Fibroblast of lung (primary cell): ENCODE data around the gene SLC6A5. TPM values are rescaled to one million over a fixed set of nuclear protein-coding genes. Genes with fewer than 3 reads are reported as not detected.
A peak's percentile ranks its signal among the peaks of the same experiment; 100 is the strongest.

Source experiments
- DNase-seq, 2 donors: peaks; one replicate each; pipeline versions ENCODE4 v3.0.0 to v3.0.0-alpha.2; 2010; ENCODE audit warnings: low read depth in 2 of 2
- H2AFZ ChIP-seq: 2 replicates; pipeline ENCODE4 v1.5.1; 2012; ENCODE audit warnings: low read length, control low read depth, inconsistent platforms
- H3K27ac ChIP-seq: 2 replicates; pipeline ENCODE4 v1.5.1; 2011; ENCODE audit warnings: low read length, control low read depth; ENCODE audit not compliant: insufficient read depth
- H3K27me3 ChIP-seq: 2 replicates; pipeline ENCODE4 v1.5.1; 2011; ENCODE audit warnings: mild to moderate bottlenecking, low read length; ENCODE audit not compliant: control insufficient read depth, insufficient read depth
- H3K36me3 ChIP-seq: 2 replicates; pipeline ENCODE4 v1.5.1; 2011; ENCODE audit warnings: low read length; ENCODE audit not compliant: control insufficient read depth, insufficient read depth
- H3K4me1 ChIP-seq: 2 replicates; pipeline ENCODE4 v1.5.1; 2011; ENCODE audit warnings: low read length; ENCODE audit not compliant: control insufficient read depth, insufficient read depth; ENCODE audit errors: extremely low read depth
- H3K4me2 ChIP-seq: 2 replicates; pipeline ENCODE4 v1.5.1; 2011; ENCODE audit warnings: low read length, control low read depth; ENCODE audit not compliant: insufficient read depth; ENCODE audit errors: extremely low read depth
- H3K4me3 ChIP-seq, 4 experiments: fragments of 200-600 bp in 1 of 4; sonication (generic) in 1 of 4; replicated peaks in 1 of 4; 2 replicates each; pipeline ENCODE4 v1.5.1; 2011 to 2016; ENCODE audit warnings: low read length in 4 of 4, low read depth in 3 of 4, mild to moderate bottlenecking in 3 of 4, control low read depth in 2 of 4, inconsistent platforms in 1 of 4, mixed read lengths in 1 of 4; ENCODE audit not compliant: insufficient read depth in 1 of 4; ENCODE audit errors: control extremely low read depth in 1 of 4
- H3K79me2 ChIP-seq: 2 replicates; pipeline ENCODE4 v1.5.1; 2012; ENCODE audit warnings: mild to moderate bottlenecking, low read length, inconsistent platforms; ENCODE audit not compliant: control insufficient read depth, insufficient read depth
- H3K9ac ChIP-seq: 2 replicates; pipeline ENCODE4 v1.5.1; 2011; ENCODE audit warnings: mild to moderate bottlenecking, low read length, control low read depth; ENCODE audit not compliant: insufficient read depth
- H3K9me3 ChIP-seq: 2 replicates; pipeline ENCODE4 v1.5.1; 2012; ENCODE audit warnings: low read depth, low read length; ENCODE audit not compliant: control insufficient read depth, insufficient read depth
- H4K20me1 ChIP-seq: 2 replicates; pipeline ENCODE4 v1.5.1; 2011; ENCODE audit warnings: low read length; ENCODE audit not compliant: control insufficient read depth, insufficient read depth; ENCODE audit errors: extremely low read depth
- CTCF ChIP-seq, 2 donors: IDR thresholded peaks in 1 of 2; conservative IDR thresholded peaks in 1 of 2; 1 replicate in 1 of 2; 2 replicates in 1 of 2; pipeline ENCODE4 v1.5.1; 2011 to 2012; ENCODE audit warnings: low read length in 2 of 2, control low read depth in 1 of 2, inconsistent platforms in 1 of 2, low read depth in 1 of 2, mild to moderate bottlenecking in 1 of 2
- EZH2 ChIP-seq: IDR thresholded peaks from 2 replicates; pipeline ENCODE4 v1.5.1; 2012; ENCODE audit warnings: low read length, control low read depth, mild to moderate bottlenecking; ENCODE audit errors: missing control alignments
- polyA plus RNA-seq, 2 donors: library from polyadenylated mRNA; depleted of rRNA in 1 of 2; stranded (reverse) in 1 of 2; unstranded in 1 of 2; fragments of >200 nt; gene quantifications; 2 replicates each; pipeline ENCODE4 v1.2.1, GENCODE V29; 2011 to 2012; ENCODE audit warnings: missing spikeins in 1 of 2
- total RNA-seq: library from RNA; depleted of rRNA; stranded (reverse); fragments of >200 nt; gene quantifications from 2 replicates; pipeline ENCODE4 v1.2.1, GENCODE V29; 2014

The SLC6A5 gene
- total and polyA plus RNA-seq, 2 donors (not counting 1 experiment from before 2014, with no cell fraction given) = not detected

- H2AFZ ChIP-seq = no peak overlapping the region
- no peak overlapping the region for H3K9ac ChIP-seq
- H3K27me3 ChIP-seq = peaks cover 34% of the 10 kb centered on the region
- no peak overlapping the region for H3K27ac ChIP-seq
- no peak for TF ChIP-seq CTCF (conservative IDR thresholded peaks at IDR 0.05 in 1 of 2, IDR thresholded peaks at IDR 0.05 in 1 of 2; ENCODE audit: low read depth in 1 of 2, low read length in 2 of 2)
- TF ChIP-seq EZH2 = no peak
- no peaks in the 10 kb centered on the region for H3K9me3 ChIP-seq
- H3K4me3 ChIP-seq = no peak overlapping the region
- no peaks in the 10 kb centered on the region for H3K36me3 ChIP-seq
- no peaks in the 10 kb centered on the region for H3K4me1 ChIP-seq
- DNase-seq = no peak
- no peaks in the 10 kb centered on the region for H4K20me1 ChIP-seq
- no peaks in the 10 kb centered on the region for H3K79me2 ChIP-seq
- H3K4me2 ChIP-seq = no peak overlapping the region
Observed at GRCh38 chr11:20595101-20595500, 4.3 kb upstream of the SLC6A5 start.

GRCh38 chr11:20596205-20597153 is 2.9 kb upstream of the SLC6A5 start:
- Histone ChIP-seq H3K4me2 (no peak overlapping the region), H3K27me3 (peaks cover 41% of the 10 kb centered on the region), H3K4me1 (no peaks in the 10 kb centered on the region), H3K9ac (no peak overlapping the region), H3K36me3 (no peaks in the 10 kb centered on the region), H3K9me3 (no peaks in the 10 kb centered on the region), H4K20me1 (no peaks in the 10 kb centered on the region), H3K4me3 (no peak overlapping the region), H3K27ac (no peak overlapping the region), H3K79me2 (no peaks in the 10 kb centered on the region), H2AFZ (no peak overlapping the region)
- TF ChIP-seq EZH2 (peak; percentile 54), CTCF (conservative IDR thresholded peaks at IDR 0.05 in 1 of 2, IDR thresholded peaks at IDR 0.05 in 1 of 2; ENCODE audit: low read depth in 1 of 2, low read length in 2 of 2) (no peak)
- DNase-seq = no peak

DNA sequence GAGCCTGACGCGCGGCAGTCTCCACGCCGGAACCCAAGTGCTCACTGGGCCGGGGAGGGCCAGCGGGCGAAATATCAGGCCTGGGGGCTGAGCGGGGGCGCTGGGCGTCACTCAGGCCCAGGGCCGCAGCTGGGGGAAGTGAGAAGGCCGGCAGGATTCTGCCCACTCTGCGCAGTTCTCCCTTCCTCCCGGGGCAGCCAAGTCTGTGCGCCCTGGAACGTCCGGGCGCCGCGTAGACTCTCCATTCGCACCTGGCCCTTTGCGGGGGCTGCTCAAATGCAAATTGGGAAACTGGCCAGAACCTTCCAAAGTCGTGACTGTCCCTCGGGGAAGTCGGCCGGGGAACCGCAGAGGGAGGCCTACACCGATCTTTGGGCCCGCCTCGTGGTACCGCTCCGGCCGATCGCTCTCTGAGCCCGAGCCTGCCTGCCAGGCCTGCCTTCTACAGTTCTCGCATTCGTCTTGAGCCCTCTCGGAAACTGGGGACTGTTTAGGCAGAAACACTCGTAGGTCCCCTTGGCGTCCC is 2.2 kb upstream of the SLC6A5 start:
- H3K9ac ChIP-seq = no peak overlapping the region
- DNase-seq = no peak
- no peak overlapping the region for H3K27ac ChIP-seq
- H3K27me3 ChIP-seq = peaks cover 49% of the 10 kb centered on the region
- H3K4me1 ChIP-seq = no peaks in the 10 kb centered on the region
- H4K20me1 ChIP-seq = no peaks in the 10 kb centered on the region
- no peak overlapping the region for H3K4me2 ChIP-seq
- no peak overlapping the region for H3K4me3 ChIP-seq
- no peaks in the 10 kb centered on the region for H3K9me3 ChIP-seq
- H3K36me3 ChIP-seq = no peaks in the 10 kb centered on the region
- no peaks in the 10 kb centered on the region for H3K79me2 ChIP-seq
- no peak overlapping the region for H2AFZ ChIP-seq
- TF ChIP-seq CTCF (conservative IDR thresholded peaks at IDR 0.05 in 1 of 2, IDR thresholded peaks at IDR 0.05 in 1 of 2; ENCODE audit: low read depth in 1 of 2, low read length in 2 of 2) (no peak), EZH2 (no peak)
